ENCODE results near the gene RAB3C. TPM values are rescaled to one million over a fixed set of nuclear protein-coding genes. Genes with fewer than 3 reads are reported as not detected.

The RAB3C gene
- total and polyA plus RNA-seq, 2 experiments from 2014 or later = 15.0 to 30.6 TPM

DNA sequence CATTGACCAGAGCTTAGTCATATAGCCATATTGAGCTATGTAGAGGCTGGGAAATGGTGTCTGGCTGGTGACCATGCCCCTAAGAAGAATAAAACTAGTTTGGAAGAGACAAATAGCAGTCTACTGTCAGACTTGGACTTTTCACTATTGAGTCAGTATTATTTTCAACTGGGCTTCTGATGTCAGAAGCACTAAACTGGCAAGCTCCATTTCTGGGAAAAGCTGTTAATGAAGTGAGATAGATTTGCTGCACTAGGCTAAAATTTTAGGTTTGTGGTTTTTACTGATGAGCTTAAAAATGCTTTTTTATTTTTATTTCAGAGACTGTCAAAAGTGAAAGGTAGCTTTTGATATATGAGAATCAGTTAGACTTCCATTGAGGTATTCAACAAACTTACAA, 220.2 kb downstream of the RAB3C start:
- H3K9me2 ChIP-seq (ENCODE audit: insufficient read depth) = no peaks in the 10 kb centered on the region
- no peak overlapping the region for H3K4me3 ChIP-seq
- H3K79me2 ChIP-seq (replicated peaks; ENCODE audit: insufficient read depth) = no peaks in the 10 kb centered on the region
- DNase-seq (ENCODE audit: low spot score) = no peak
- 0 out of 2 replicates have a peak, but pooled peaks cover 6% of the 10 kb centered on the region for H3K4me1 ChIP-seq (ENCODE audit: insufficient read depth)
- no peak overlapping the region for H3K4me3 Mint-ChIP-seq
- H3K36me3 ChIP-seq (ENCODE audit: insufficient read depth) = no peaks in the 10 kb centered on the region
- H3K27me3 ChIP-seq (ENCODE audit: insufficient read depth) = no peaks in the 10 kb centered on the region
- no peaks in the 10 kb centered on the region for H3K27me3 Mint-ChIP-seq (ENCODE audit: insufficient read depth, low read depth, poor library complexity)
- TF ChIP-seq CREB1 (CRISPR knock-in tag; IDR thresholded peaks at IDR 0.05; ENCODE audit: low read depth) (no peak), CTCF (conservative IDR thresholded peaks at IDR 0.05; ENCODE audit: low read depth in 2 of 2) (no peak), EZH2 (IDR thresholded peaks at IDR 0.05; ENCODE audit: low read depth, unreplicated experiment) (no peak), JUNB (IDR thresholded peaks at IDR 0.05; ENCODE audit: unreplicated experiment) (no peak), NANOG (IDR thresholded peaks at IDR 0.05; ENCODE audit: borderline replicate concordance) (no peak), REST (IDR thresholded peaks at IDR 0.05; ENCODE audit: unreplicated experiment) (no peak)
- TF ChIP-seq, protein P1, sequence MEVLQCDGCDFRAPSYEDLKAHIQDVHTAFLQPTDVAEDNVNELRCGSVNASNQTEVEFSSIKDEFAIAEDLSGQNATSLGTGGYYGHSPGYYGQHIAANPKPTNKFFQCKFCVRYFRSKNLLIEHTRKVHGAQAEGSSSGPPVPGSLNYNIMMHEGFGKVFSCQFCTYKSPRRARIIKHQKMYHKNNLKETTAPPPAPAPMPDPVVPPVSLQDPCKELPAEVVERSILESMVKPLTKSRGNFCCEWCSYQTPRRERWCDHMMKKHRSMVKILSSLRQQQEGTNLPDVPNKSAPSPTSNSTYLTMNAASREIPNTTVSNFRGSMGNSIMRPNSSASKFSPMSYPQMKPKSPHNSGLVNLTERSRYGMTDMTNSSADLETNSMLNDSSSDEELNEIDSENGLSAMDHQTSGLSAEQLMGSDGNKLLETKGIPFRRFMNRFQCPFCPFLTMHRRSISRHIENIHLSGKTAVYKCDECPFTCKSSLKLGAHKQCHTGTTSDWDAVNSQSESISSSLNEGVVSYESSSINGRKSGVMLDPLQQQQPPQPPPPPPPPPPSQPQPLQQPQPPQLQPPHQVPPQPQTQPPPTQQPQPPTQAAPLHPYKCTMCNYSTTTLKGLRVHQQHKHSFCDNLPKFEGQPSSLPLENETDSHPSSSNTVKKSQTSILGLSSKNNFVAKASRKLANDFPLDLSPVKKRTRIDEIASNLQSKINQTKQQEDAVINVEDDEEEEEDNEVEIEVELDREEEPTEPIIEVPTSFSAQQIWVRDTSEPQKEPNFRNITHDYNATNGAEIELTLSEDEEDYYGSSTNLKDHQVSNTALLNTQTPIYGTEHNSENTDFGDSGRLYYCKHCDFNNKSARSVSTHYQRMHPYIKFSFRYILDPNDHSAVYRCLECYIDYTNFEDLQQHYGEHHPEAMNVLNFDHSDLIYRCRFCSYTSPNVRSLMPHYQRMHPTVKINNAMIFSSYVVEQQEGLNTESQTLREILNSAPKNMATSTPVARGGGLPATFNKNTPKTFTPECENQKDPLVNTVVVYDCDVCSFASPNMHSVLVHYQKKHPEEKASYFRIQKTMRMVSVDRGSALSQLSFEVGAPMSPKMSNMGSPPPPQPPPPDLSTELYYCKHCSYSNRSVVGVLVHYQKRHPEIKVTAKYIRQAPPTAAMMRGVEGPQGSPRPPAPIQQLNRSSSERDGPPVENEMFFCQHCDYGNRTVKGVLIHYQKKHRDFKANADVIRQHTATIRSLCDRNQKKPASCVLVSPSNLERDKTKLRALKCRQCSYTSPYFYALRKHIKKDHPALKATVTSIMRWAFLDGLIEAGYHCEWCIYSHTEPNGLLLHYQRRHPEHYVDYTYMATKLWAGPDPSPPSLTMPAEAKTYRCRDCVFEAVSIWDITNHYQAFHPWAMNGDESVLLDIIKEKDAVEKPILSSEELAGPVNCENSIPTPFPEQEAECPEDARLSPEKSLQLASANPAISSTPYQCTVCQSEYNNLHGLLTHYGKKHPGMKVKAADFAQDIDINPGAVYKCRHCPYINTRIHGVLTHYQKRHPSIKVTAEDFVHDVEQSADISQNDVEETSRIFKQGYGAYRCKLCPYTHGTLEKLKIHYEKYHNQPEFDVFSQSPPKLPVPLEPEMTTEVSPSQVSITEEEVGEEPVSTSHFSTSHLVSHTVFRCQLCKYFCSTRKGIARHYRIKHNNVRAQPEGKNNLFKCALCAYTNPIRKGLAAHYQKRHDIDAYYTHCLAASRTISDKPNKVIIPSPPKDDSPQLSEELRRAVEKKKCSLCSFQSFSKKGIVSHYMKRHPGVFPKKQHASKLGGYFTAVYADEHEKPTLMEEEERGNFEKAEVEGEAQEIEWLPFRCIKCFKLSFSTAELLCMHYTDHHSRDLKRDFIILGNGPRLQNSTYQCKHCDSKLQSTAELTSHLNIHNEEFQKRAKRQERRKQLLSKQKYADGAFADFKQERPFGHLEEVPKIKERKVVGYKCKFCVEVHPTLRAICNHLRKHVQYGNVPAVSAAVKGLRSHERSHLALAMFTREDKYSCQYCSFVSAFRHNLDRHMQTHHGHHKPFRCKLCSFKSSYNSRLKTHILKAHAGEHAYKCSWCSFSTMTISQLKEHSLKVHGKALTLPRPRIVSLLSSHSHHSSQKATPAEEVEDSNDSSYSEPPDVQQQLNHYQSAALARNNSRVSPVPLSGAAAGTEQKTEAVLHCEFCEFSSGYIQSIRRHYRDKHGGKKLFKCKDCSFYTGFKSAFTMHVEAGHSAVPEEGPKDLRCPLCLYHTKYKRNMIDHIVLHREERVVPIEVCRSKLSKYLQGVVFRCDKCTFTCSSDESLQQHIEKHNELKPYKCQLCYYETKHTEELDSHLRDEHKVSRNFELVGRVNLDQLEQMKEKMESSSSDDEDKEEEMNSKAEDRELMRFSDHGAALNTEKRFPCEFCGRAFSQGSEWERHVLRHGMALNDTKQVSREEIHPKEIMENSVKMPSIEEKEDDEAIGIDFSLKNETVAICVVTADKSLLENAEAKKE (CRISPR knock-in tag; IDR thresholded peaks at IDR 0.05) = no peak
- TF ChIP-seq, protein P2, sequence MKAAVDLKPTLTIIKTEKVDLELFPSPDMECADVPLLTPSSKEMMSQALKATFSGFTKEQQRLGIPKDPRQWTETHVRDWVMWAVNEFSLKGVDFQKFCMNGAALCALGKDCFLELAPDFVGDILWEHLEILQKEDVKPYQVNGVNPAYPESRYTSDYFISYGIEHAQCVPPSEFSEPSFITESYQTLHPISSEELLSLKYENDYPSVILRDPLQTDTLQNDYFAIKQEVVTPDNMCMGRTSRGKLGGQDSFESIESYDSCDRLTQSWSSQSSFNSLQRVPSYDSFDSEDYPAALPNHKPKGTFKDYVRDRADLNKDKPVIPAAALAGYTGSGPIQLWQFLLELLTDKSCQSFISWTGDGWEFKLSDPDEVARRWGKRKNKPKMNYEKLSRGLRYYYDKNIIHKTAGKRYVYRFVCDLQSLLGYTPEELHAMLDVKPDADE (IDR thresholded peaks at IDR 0.05) = no peak
- peaks cover 49% of the 10 kb centered on the region for H3K4me1 Mint-ChIP-seq
- no peaks in the 10 kb centered on the region for H3K9me3 Mint-ChIP-seq
- H3K4me2 ChIP-seq = no peak overlapping the region
- H2AFZ ChIP-seq = no peak overlapping the region
- H3K27ac ChIP-seq (ENCODE audit: low read depth) = no peak overlapping the region
- ATAC-seq = no peak
- no peaks in the 10 kb centered on the region for H3F3A ChIP-seq (replicated peaks; ENCODE audit: low read depth)
- no peaks in the 10 kb centered on the region for H4K20me1 ChIP-seq (replicated peaks; ENCODE audit: insufficient read depth)
- H3K27ac Mint-ChIP-seq = no peak overlapping the region
- no peaks in the 10 kb centered on the region for H3K36me3 Mint-ChIP-seq (ENCODE audit: low read depth)
